A673 (cell line): ENCODE data around the gene THY1. TPM values are rescaled to one million over a fixed set of nuclear protein-coding genes. Genes with fewer than 3 reads are reported as not detected.
"Not testable (repeated sequence)": the region's sequence is repeated elsewhere in the genome, so short reads cannot be mapped to it uniquely, and the experiment has no call there.

ENCODE experiments used
- BruUV-seq: library from RNA; stranded (reverse); fragments of 400-500 nt; replicated peaks from 2 replicates; lab custom pipeline; 2021; lab: Mats Ljungman, UMichigan
- CTCF ChIA-PET: fragments of 300-600 bp; sonication (Branson Sonifier 250); formaldehyde crosslinking; loops from one replicate; lab custom pipeline; 2022; ENCODE audit warnings: antibody characterized with exemption; lab: Charles Lee
- POLR2A ChIA-PET: fragments of 300-600 bp; sonication (Branson Sonifier 250); formaldehyde crosslinking; loops from one replicate; lab custom pipeline; 2022; ENCODE audit warnings: antibody characterized with exemption; ENCODE audit not compliant: low non-redundant PET; lab: Charles Lee
- DNase-seq: peaks from one replicate; pipeline ENCODE4 v3.0.0-alpha.2; 2015; ENCODE audit warnings: low spot score
- H3K27ac ChIP-seq: fragments of 200-600 bp; sonication (generic); 2 replicates; pipeline ENCODE4 v1.5.1; 2016; ENCODE audit warnings: mixed run types, low read depth, mild to moderate bottlenecking, mixed read lengths, antibody characterized with exemption, low read length; ENCODE audit not compliant: poor library complexity, severe bottlenecking
- H3K27me3 ChIP-seq: fragments of 200-600 bp; sonication (generic); replicated peaks from 2 replicates; pipeline ENCODE4 v1.6.1; 2017; ENCODE audit warnings: mixed run types, low read depth, mild to moderate bottlenecking, mixed read lengths, antibody characterized with exemption, low read length; ENCODE audit not compliant: insufficient read depth, poor library complexity
- H3K36me3 ChIP-seq: fragments of 200-600 bp; sonication (generic); 2 replicates; pipeline ENCODE4 v1.6.1; 2016; ENCODE audit warnings: mixed run types, mild to moderate bottlenecking, mixed read lengths, antibody characterized with exemption, low read length; ENCODE audit not compliant: insufficient read depth, poor library complexity, severe bottlenecking
- H3K4me1 ChIP-seq: fragments of 200-600 bp; sonication (generic); 2 replicates; pipeline ENCODE4 v1.6.1; 2017; ENCODE audit warnings: mixed run types, mild to moderate bottlenecking, mixed read lengths, antibody characterized with exemption, low read length; ENCODE audit not compliant: insufficient read depth, poor library complexity, severe bottlenecking
- H3K4me3 ChIP-seq: fragments of 200-600 bp; sonication (generic); 2 replicates; pipeline ENCODE4 v1.5.1; 2016; ENCODE audit warnings: low read depth, mixed run types, mild to moderate bottlenecking, mixed read lengths, low read length; ENCODE audit not compliant: poor library complexity, severe bottlenecking
- H3K9me3 ChIP-seq: fragments of 200-600 bp; sonication (generic); 2 replicates; pipeline ENCODE4 v1.6.1; 2016; ENCODE audit warnings: mixed run types, low read depth, mild to moderate bottlenecking, mixed read lengths, antibody characterized with exemption, low read length; ENCODE audit not compliant: poor library complexity, severe bottlenecking
- CTCF ChIP-seq: fragments of 300-800, 200-600 bp; sonication (generic); conservative IDR thresholded peaks from 2 replicates; pipeline ENCODE4 v1.5.1; 2017; ENCODE audit warnings: low read depth, mild to moderate bottlenecking, antibody characterized with exemption, low read length, moderate library complexity, mixed read lengths
- EZH2 ChIP-seq: fragments of 200-600 bp; sonication (generic); IDR thresholded peaks from 2 replicates; pipeline ENCODE4 v1.6.1; 2017; ENCODE audit warnings: borderline replicate concordance, low read depth, mild to moderate bottlenecking, mixed read lengths, antibody characterized with exemption, low read length; ENCODE audit not compliant: poor library complexity, severe bottlenecking
- intact Hi-C: fragments of 100-400 bp; cut with micrococcal nuclease; formaldehyde crosslinking; loops from one replicate; pipeline ENCODE4 v1.10.0; 2022; ENCODE audit not compliant: unreplicated experiment
- total RNA-seq: library from RNA; stranded (reverse); gene quantifications from 2 replicates; pipeline ENCODE4 v1.2.3, GENCODE V29; 2021

The THY1 gene
- total RNA-seq, 1 experiment from 2014 or later = 187 TPM

GRCh38 chr11:119438599-119438998, 15.6 kb upstream of the THY1 start:
- BruUV-seq = no TSS peak
- POLR2A ChIA-PET = no interaction called here

GRCh38 chr11:119437521-119437920, 14.5 kb upstream of the THY1 start:
- DNase-seq, intact Hi-C loops, H3K36me3 ChIP-seq, H3K4me3 ChIP-seq, BruUV-seq, POLR2A ChIA-PET, H3K27ac ChIP-seq, H3K27me3 ChIP-seq, H3K9me3 ChIP-seq: not testable (repeated sequence)
- CTCF ChIA-PET = interaction anchor here (0.6 kb wide), 1 partner anchor 60 kb away, joined by 5 read pairs; no protein-coding TSS in a partner anchor
- H3K4me1 ChIP-seq = peaks cover 10% of the 10 kb centered on the region

More at GRCh38 chr11:119438599-119438998, 15.6 kb upstream of the THY1 start:
- intact Hi-C loops = no loop called here
- Histone ChIP-seq H3K4me1 (no peaks in the 10 kb centered on the region), H3K9me3 (no peaks in the 10 kb centered on the region), H3K27me3 (no peaks in the 10 kb centered on the region), H3K36me3 (no peaks in the 10 kb centered on the region), H3K27ac (no peak overlapping the region), H3K4me3 (no peak overlapping the region)
- TF ChIP-seq CTCF (no peak), EZH2 (no peak)
- CTCF ChIA-PET = no interaction called here
- no peak for DNase-seq

GRCh38 chr11:119436711-119437110, 13.7 kb upstream of the THY1 start:
- H3K27ac ChIP-seq = no peak overlapping the region
- H3K36me3 ChIP-seq = no peaks in the 10 kb centered on the region
- intact Hi-C loops = no loop called here
- H3K4me1 ChIP-seq = peaks cover 15% of the 10 kb centered on the region
- ChIA-PET POLR2A (no interaction called here), CTCF (no interaction called here)
- H3K9me3 ChIP-seq = no peaks in the 10 kb centered on the region
- no TSS peak for BruUV-seq
- TF ChIP-seq EZH2 = no peak
- no peak for TF ChIP-seq CTCF
- no peak for DNase-seq
- H3K4me3 ChIP-seq = no peak overlapping the region
- no peaks in the 10 kb centered on the region for H3K27me3 ChIP-seq

- H3K4me3 ChIP-seq = no peak overlapping the region
- H3K9me3 ChIP-seq = no peaks in the 10 kb centered on the region
- no peaks in the 10 kb centered on the region for H3K27me3 ChIP-seq
- no peak for DNase-seq
- POLR2A ChIA-PET = no interaction called here
- BruUV-seq = no TSS peak
- no peak overlapping the region for H3K27ac ChIP-seq
- H3K36me3 ChIP-seq = no peaks in the 10 kb centered on the region
- CTCF ChIA-PET = no interaction called here
- intact Hi-C loops = no loop called here
- TF ChIP-seq CTCF = no peak
- TF ChIP-seq EZH2 = no peak
- peaks cover 15% of the 10 kb centered on the region for H3K4me1 ChIP-seq
Measured at GRCh38 chr11:119436093-119436492, 13.1 kb upstream of the THY1 start.
